ENCODE measurements around the gene ATP5PO.
"Not testable (repeated sequence)": the region's sequence is repeated elsewhere in the genome, so short reads cannot be mapped to it uniquely, and the experiment has no call there.

The ATP5PO gene

DNA sequence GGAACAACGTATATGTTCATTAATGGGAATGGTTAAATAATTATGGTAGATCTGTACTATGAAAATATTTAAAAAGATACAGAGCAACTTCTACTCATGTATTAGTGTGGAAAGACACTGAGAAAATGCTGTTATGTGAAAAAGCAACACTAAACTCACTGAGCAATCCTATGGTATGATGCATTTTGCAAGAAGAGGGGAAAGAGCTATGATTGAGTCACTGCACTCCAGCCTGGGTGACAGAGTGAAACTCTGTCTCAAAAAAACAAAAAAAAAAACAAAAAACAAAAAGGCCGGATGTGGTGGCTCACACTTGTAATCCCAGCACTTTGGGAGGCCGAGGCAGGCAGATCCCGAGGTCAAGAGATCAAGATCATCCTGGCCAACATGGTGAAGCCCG, 44.4 kb downstream of the ATP5PO start:
- no peaks in the 10 kb centered on the region for H3K36me3 ChIP-seq (ENCODE audit: low read depth)
- TF ChIP-seq, protein P1, sequence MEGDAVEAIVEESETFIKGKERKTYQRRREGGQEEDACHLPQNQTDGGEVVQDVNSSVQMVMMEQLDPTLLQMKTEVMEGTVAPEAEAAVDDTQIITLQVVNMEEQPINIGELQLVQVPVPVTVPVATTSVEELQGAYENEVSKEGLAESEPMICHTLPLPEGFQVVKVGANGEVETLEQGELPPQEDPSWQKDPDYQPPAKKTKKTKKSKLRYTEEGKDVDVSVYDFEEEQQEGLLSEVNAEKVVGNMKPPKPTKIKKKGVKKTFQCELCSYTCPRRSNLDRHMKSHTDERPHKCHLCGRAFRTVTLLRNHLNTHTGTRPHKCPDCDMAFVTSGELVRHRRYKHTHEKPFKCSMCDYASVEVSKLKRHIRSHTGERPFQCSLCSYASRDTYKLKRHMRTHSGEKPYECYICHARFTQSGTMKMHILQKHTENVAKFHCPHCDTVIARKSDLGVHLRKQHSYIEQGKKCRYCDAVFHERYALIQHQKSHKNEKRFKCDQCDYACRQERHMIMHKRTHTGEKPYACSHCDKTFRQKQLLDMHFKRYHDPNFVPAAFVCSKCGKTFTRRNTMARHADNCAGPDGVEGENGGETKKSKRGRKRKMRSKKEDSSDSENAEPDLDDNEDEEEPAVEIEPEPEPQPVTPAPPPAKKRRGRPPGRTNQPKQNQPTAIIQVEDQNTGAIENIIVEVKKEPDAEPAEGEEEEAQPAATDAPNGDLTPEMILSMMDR (IDR thresholded peaks at IDR 0.05; ENCODE audit: poor library complexity, severe bottlenecking): no peak
- no peak overlapping the region for H3K27ac ChIP-seq (ENCODE audit: poor library complexity, severe bottlenecking)
- H3K4me3 ChIP-seq (ENCODE audit: severe bottlenecking): no peak overlapping the region
- DNase-seq (ENCODE audit: low spot score): no peak
- H3K4me1 ChIP-seq (ENCODE audit: insufficient read depth, poor library complexity, severe bottlenecking): no peaks in the 10 kb centered on the region
- H3K9me3 ChIP-seq (ENCODE audit: severe bottlenecking): no peaks in the 10 kb centered on the region
- no peaks in the 10 kb centered on the region for H3K27me3 ChIP-seq (ENCODE audit: insufficient read depth, poor library complexity, severe bottlenecking)
- no peak; the same call in 2 of the 3 replicates for ATAC-seq (ENCODE audit: low read depth)

DNA sequence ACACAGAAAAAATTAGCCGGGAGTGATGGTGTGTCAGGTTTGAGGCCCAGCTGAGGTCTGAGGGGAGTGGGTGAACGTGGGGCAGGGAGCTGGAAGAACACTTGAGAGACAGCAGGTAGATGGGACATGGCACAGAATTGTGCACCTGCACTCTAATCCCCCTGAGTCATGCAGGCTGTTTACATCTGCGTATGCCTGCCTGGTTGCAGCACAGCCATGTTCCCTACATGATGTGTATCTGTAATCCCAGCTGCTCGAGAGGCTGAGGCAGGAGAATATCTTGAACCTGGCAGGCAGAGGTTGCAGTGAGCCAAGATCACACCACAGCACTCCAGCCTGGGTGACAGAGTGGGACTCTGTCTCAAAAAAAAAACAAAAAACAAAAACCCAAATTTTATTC, 44.8 kb downstream of the ATP5PO start:
- Histone ChIP-seq H3K27ac (ENCODE audit: poor library complexity, severe bottlenecking) (no peak overlapping the region), H3K4me1 (ENCODE audit: insufficient read depth, poor library complexity, severe bottlenecking) (no peaks in the 10 kb centered on the region), H3K27me3 (ENCODE audit: insufficient read depth, poor library complexity, severe bottlenecking) (no peaks in the 10 kb centered on the region), H3K9me3 (ENCODE audit: severe bottlenecking) (no peaks in the 10 kb centered on the region), H3K4me3 (ENCODE audit: severe bottlenecking) (no peak overlapping the region), H3K36me3 (ENCODE audit: low read depth) (no peaks in the 10 kb centered on the region)
- DNase-seq (ENCODE audit: low spot score): no peak
- TF ChIP-seq, protein P1 (IDR thresholded peaks at IDR 0.05; ENCODE audit: poor library complexity, severe bottlenecking): no peak
- no peak; the same call in 2 of the 3 replicates for ATAC-seq (ENCODE audit: low read depth)

DNA sequence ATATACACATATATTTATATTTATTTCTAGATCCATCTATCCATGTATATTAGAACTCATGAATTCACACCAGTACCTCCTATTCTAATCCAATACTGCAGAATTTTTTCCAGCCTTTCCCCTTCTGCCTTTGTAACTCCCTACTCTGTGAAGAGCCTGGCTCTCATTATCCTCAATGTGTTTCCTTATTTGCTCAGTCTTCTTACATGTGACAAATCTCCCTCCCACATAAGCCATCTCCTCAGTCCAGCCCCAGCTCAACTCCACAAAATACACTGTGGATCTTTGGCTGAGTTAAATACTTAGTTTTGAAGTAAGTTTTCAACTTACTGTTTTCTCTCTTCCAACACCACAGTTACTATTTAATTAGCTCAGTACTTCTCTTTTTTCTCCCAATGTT, 45.7 kb downstream of the ATP5PO start:
- TF ChIP-seq, protein P1 (IDR thresholded peaks at IDR 0.05; ENCODE audit: poor library complexity, severe bottlenecking): no peak

DNA sequence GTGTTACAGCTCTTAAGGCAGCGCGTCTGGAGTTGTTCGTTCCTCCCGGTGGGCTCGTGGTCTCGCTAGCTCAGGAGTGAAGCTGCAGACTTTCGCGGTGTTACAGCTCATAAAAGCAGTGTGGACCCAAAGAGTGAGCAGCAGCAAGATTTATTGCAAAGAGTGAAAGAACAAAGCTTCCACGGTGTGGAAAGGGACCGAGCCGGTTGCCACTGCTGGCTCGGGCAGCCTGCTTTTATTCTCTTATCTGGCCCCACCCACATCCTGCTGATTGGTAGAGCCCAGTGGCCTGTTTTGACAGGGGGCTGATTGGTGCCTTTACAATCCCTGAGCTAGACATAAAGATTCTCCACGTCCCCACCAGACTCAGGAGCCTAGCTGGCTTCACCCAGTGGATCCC, 47.7 kb downstream of the ATP5PO start:
- H3K27me3 ChIP-seq (ENCODE audit: insufficient read depth, poor library complexity, severe bottlenecking); H3K4me1 ChIP-seq (ENCODE audit: insufficient read depth, poor library complexity, severe bottlenecking); ATAC-seq (ENCODE audit: low read depth); H3K27ac ChIP-seq (ENCODE audit: poor library complexity, severe bottlenecking); H3K4me3 ChIP-seq (ENCODE audit: severe bottlenecking); DNase-seq (ENCODE audit: low spot score); H3K36me3 ChIP-seq (ENCODE audit: low read depth); H3K9me3 ChIP-seq (ENCODE audit: severe bottlenecking): not testable (repeated sequence)

More for the DNA sequence above, 45.7 kb downstream of the ATP5PO start:
- no peak overlapping the region for H3K27ac ChIP-seq (ENCODE audit: poor library complexity, severe bottlenecking)
- H3K27me3 ChIP-seq (ENCODE audit: insufficient read depth, poor library complexity, severe bottlenecking): no peaks in the 10 kb centered on the region
- no peak overlapping the region for H3K4me3 ChIP-seq (ENCODE audit: severe bottlenecking)
- no peaks in the 10 kb centered on the region for H3K9me3 ChIP-seq (ENCODE audit: severe bottlenecking)
- no peaks in the 10 kb centered on the region for H3K4me1 ChIP-seq (ENCODE audit: insufficient read depth, poor library complexity, severe bottlenecking)
- ATAC-seq (ENCODE audit: low read depth) (no peak), DNase-seq (ENCODE audit: low spot score) (no peak)
- no peaks in the 10 kb centered on the region for H3K36me3 ChIP-seq (ENCODE audit: low read depth)

DNA sequence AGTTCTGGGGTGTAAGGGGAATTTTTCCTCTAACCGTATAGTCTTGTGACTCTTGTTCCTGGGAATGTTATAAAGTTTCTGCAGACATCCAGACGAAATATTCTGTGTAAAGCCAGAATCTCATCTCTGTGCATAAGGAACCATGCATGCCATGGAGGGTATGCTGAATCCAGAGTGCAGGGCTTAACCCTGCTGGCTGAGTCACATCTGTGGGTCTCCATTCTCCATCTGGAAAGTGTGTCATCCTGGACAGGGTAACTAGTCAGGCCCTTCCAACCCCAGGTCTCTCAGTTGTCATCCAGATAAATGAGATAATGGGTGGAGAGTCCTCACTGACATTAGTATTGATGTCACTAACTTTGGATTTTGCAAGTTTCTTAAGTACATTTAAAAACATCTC, 48.8 kb downstream of the ATP5PO start:
- Histone ChIP-seq H3K9me3 (ENCODE audit: severe bottlenecking) (no peaks in the 10 kb centered on the region), H3K27ac (ENCODE audit: poor library complexity, severe bottlenecking) (no peak overlapping the region), H3K4me3 (ENCODE audit: severe bottlenecking) (no peak overlapping the region), H3K36me3 (ENCODE audit: low read depth) (no peaks in the 10 kb centered on the region), H3K27me3 (ENCODE audit: insufficient read depth, poor library complexity, severe bottlenecking) (no peaks in the 10 kb centered on the region), H3K4me1 (ENCODE audit: insufficient read depth, poor library complexity, severe bottlenecking) (no peaks in the 10 kb centered on the region)
- TF ChIP-seq, protein P1 (IDR thresholded peaks at IDR 0.05; ENCODE audit: poor library complexity, severe bottlenecking): no peak
- DNase-seq (ENCODE audit: low spot score): no peak
- ATAC-seq (ENCODE audit: low read depth): no peak

All from RWPE2 (cell line).